Daoy (cell line): ENCODE results near the gene NINL. TPM values are rescaled to one million over a fixed set of nuclear protein-coding genes. Genes with fewer than 3 reads are reported as not detected.
"Not testable (repeated sequence)": the region's sequence is repeated elsewhere in the genome, so short reads cannot be mapped to it uniquely, and the experiment has no call there.

Experiments used
- DNase-seq: peaks from one replicate; pipeline ENCODE4 v3.0.0-alpha.2; 2015; ENCODE audit warnings: low read depth
- total RNA-seq: library from RNA; depleted of rRNA; stranded (reverse); fragments of >200 nt; shearing (Covaris generic); gene quantifications from 2 replicates; pipeline ENCODE4 v1.2.3, GENCODE V29; 2014

Gene NINL
- total RNA-seq, 1 experiment from 2014 or later = 5.8 TPM

- no peak for DNase-seq
Measured at GRCh38 chr20:25484224-25484846, 101.0 kb downstream of the NINL start.

GRCh38 chr20:25483431-25484132 is 101.7 kb downstream of the NINL start:
- DNase-seq = no peak

GRCh38 chr20:25481918-25482253 is 103.4 kb downstream of the NINL start:
- no peak for DNase-seq

- DNase-seq = no peak
Measured at GRCh38 chr20:25481235-25481917, 104.0 kb downstream of the NINL start.

- DNase-seq = no peak
Measured at GRCh38 chr20:25480797-25481196, 104.5 kb downstream of the NINL start.

- no peak for DNase-seq
Measured at GRCh38 chr20:25480156-25480555, 105.2 kb downstream of the NINL start.

GRCh38 chr20:25479638-25480037 is 105.7 kb downstream of the NINL start:
- DNase-seq = no peak

- no peak for DNase-seq
Measured at GRCh38 chr20:25478889-25479568, 106.3 kb downstream of the NINL start.

GRCh38 chr20:25477014-25477882 is 108.1 kb downstream of the NINL start:
- no peak for DNase-seq

GRCh38 chr20:25476106-25477013 is 109.0 kb downstream of the NINL start:
- DNase-seq = no peak

- DNase-seq = not testable (repeated sequence)
Measured at GRCh38 chr20:25473297-25473696, 112.0 kb downstream of the NINL start.

- DNase-seq = no peak
Measured at GRCh38 chr20:25471020-25471419, 114.3 kb downstream of the NINL start.

- peak; percentile 38 for DNase-seq
Measured at GRCh38 chr20:25470045-25470444, 115.3 kb downstream of the NINL start.

GRCh38 chr20:25469558-25469957 is 115.8 kb downstream of the NINL start:
- no peak for DNase-seq

- no peak for DNase-seq
Measured at GRCh38 chr20:25468126-25469075, 116.9 kb downstream of the NINL start.

- DNase-seq = no peak
Measured at GRCh38 chr20:25467441-25467840, 117.9 kb downstream of the NINL start.

GRCh38 chr20:25466846-25467245 is 118.5 kb downstream of the NINL start:
- no peak for DNase-seq

GRCh38 chr20:25465243-25466135 is 119.8 kb downstream of the NINL start:
- no peak for DNase-seq
